ENCODE results near the gene LRG1. TPM values are rescaled to one million over a fixed set of nuclear protein-coding genes. Genes with fewer than 3 reads are reported as not detected.

Gene LRG1
- total and polyA plus RNA-seq, 2 of the 13 experiments (the other 11 are each of a cell fraction or from before 2014, with no cell fraction given) = 12.0 to 39.3 TPM

GRCh38 chr19:4539693-4540581 lies at the start of gene LRG1 (continued):
- TF ChIP-seq HOXD1 (CRISPR knock-in tag; IDR thresholded peaks at IDR 0.05) (no peak), ZNF891 (CRISPR knock-in tag; IDR thresholded peaks at IDR 0.05) (peak; percentile 71; the same call in 1 of the 2 replicates), ATRX (CRISPR knock-in tag; IDR thresholded peaks at IDR 0.05; ENCODE audit: borderline replicate concordance) (no peak), RORA (CRISPR knock-in tag; IDR thresholded peaks at IDR 0.05) (no peak), ZNF570 (CRISPR knock-in tag; IDR thresholded peaks at IDR 0.05; ENCODE audit: borderline replicate concordance) (no peak), CCAR2 (optimal IDR thresholded peaks at IDR 0.05; ENCODE audit: low read depth, low read length) (no peak), ZNF232 (CRISPR knock-in tag; IDR thresholded peaks at IDR 0.05; ENCODE audit: borderline replicate concordance) (peak; percentile 37; the same call in 1 of the 2 replicates), ZBTB34 (CRISPR knock-in tag; IDR thresholded peaks at IDR 0.05) (no peak), E2F1 (CRISPR knock-in tag; IDR thresholded peaks at IDR 0.05) (no peak), KLF11 (CRISPR knock-in tag; IDR thresholded peaks at IDR 0.05) (no peak), AKAP8 (CRISPR knock-in tag; IDR thresholded peaks at IDR 0.05) (no peak), ZNF441 (CRISPR knock-in tag; IDR thresholded peaks at IDR 0.05; ENCODE audit: borderline replicate concordance) (no peak), SUZ12 (IDR thresholded peaks at IDR 0.05; ENCODE audit: low read depth, low read length) (no peak), UBTF (CRISPR knock-in tag; IDR thresholded peaks at IDR 0.05) (peak; percentile 39; the same call in 1 of the 2 replicates), ZNF546 (CRISPR knock-in tag; conservative IDR thresholded peaks at IDR 0.05) (no peak), GTF3A (CRISPR knock-in tag; conservative IDR thresholded peaks at IDR 0.05) (no peak), ZNF841 (CRISPR knock-in tag; IDR thresholded peaks at IDR 0.05; ENCODE audit: borderline replicate concordance) (no peak), GPN1 (CRISPR knock-in tag; IDR thresholded peaks at IDR 0.05; ENCODE audit: borderline replicate concordance) (no peak), ZEB1 (IDR thresholded peaks at IDR 0.05; ENCODE audit: insufficient replicate concordance, low read depth) (peak; percentile 70), NFYB (CRISPR knock-in tag; IDR thresholded peaks at IDR 0.05) (peak; percentile 58; the same call in 1 of the 2 replicates), ZSCAN5A (CRISPR knock-in tag; IDR thresholded peaks at IDR 0.05; ENCODE audit: borderline replicate concordance) (no peak), ZNF720 (CRISPR knock-in tag; IDR thresholded peaks at IDR 0.05) (no peak), TBL1XR1 (IDR thresholded peaks at IDR 0.05; ENCODE audit: borderline replicate concordance, low read length, partially characterized antibody) (peak; percentile 41), TRIM24 (CRISPR knock-in tag; IDR thresholded peaks at IDR 0.05) (no peak), ZNF7 (CRISPR knock-in tag; IDR thresholded peaks at IDR 0.05) (no peak)
